Activated CD8-positive, alpha-beta memory T cell treated with anti-CD3 and anti-CD28 coated beads for 4 hours (primary cell): ENCODE data around the gene SLC12A1.

Source experiments
- DNase-seq, 2 donors: peaks; one replicate each; pipeline ENCODE4 v3.0.0-alpha.2; 2020; ENCODE audit warnings: low read depth in 2 of 2

Gene SLC12A1

GRCh38 chr15:48242535-48242934 is 36.4 kb downstream of the SLC12A1 start:
- no peak for DNase-seq

GRCh38 chr15:48244921-48245320 is 38.8 kb downstream of the SLC12A1 start:
- DNase-seq: no peak

GRCh38 chr15:48248414-48248813 is 42.3 kb downstream of the SLC12A1 start:
- no peak for DNase-seq

GRCh38 chr15:48250640-48251076 is 44.6 kb downstream of the SLC12A1 start:
- no peak for DNase-seq

GRCh38 chr15:48253172-48253571 is 47.1 kb downstream of the SLC12A1 start:
- DNase-seq: no peak

GRCh38 chr15:48265135-48265534 is 59.0 kb downstream of the SLC12A1 start:
- DNase-seq: no peak

GRCh38 chr15:48266024-48266689 is 60.1 kb downstream of the SLC12A1 start:
- no peak for DNase-seq

GRCh38 chr15:48267766-48268165 is 61.7 kb downstream of the SLC12A1 start:
- no peak for DNase-seq

GRCh38 chr15:48273049-48273448 is 66.9 kb downstream of the SLC12A1 start:
- no peak for DNase-seq

- DNase-seq: no peak
Observed at GRCh38 chr15:48278666-48279065, 72.6 kb downstream of the SLC12A1 start.

GRCh38 chr15:48279608-48280007 is 73.5 kb downstream of the SLC12A1 start:
- DNase-seq: no peak

GRCh38 chr15:48281674-48282073 is 75.6 kb downstream of the SLC12A1 start:
- no peak for DNase-seq

GRCh38 chr15:48282216-48282615 is 76.1 kb downstream of the SLC12A1 start:
- DNase-seq: no peak

- no peak for DNase-seq
Observed at GRCh38 chr15:48283396-48284145, 77.5 kb downstream of the SLC12A1 start.

- no peak for DNase-seq
Observed at GRCh38 chr15:48285329-48286214, 79.5 kb downstream of the SLC12A1 start.

GRCh38 chr15:48289628-48290027 is 83.5 kb downstream of the SLC12A1 start:
- no peak for DNase-seq

GRCh38 chr15:48292458-48292857 is 86.4 kb downstream of the SLC12A1 start:
- no peak for DNase-seq

- DNase-seq: no peak
Observed at GRCh38 chr15:48297668-48298067, 91.6 kb downstream of the SLC12A1 start.

- DNase-seq: no peak
Observed at GRCh38 chr15:48298914-48299313, 92.8 kb downstream of the SLC12A1 start.

- no peak for DNase-seq
Observed at GRCh38 chr15:48300038-48300437, 93.9 kb downstream of the SLC12A1 start.

- DNase-seq: no peak
Observed at GRCh38 chr15:48304398-48304797, 98.3 kb downstream of the SLC12A1 start.

GRCh38 chr15:48306639-48307038 is 100.5 kb downstream of the SLC12A1 start:
- DNase-seq: no peak
